HepG2 (cell line): Measurements from ENCODE around the gene CEBPZOS. TPM values are rescaled to one million over a fixed set of nuclear protein-coding genes. Genes with fewer than 3 reads are reported as not detected.

Experiments
- ZNF556 ChIP-seq: sonication (generic); formaldehyde crosslinking; IDR thresholded peaks from 2 replicates; pipeline ENCODE4 v1.4.0; 2020; ENCODE audit warnings: mild to moderate bottlenecking, missing genetic modification reagents, borderline replicate concordance
- ZNF615 ChIP-seq: sonication (generic); formaldehyde crosslinking; IDR thresholded peaks from 2 replicates; pipeline ENCODE4 v1.5.0; 2020; ENCODE audit warnings: mild to moderate bottlenecking, missing genetic modification reagents, borderline replicate concordance
- polyA plus RNA-seq, 8 experiments: library from polyadenylated mRNA; depleted of rRNA in 3 of 8; stranded (reverse) in 7 of 8; unstranded in 1 of 8; fragments of >200 nt; fragmentation: Illumina TruSeq in 4 of 8; extraction: Trizol in 4 of 8; gene quantifications; 2 replicates each; pipeline versions ENCODE4 v1.2.1 to v1.2.3, GENCODE V29; 2011 to 2016; ENCODE audit warnings: low read depth in 4 of 8, missing spikeins in 1 of 8, mixed read lengths in 1 of 8; ENCODE audit not compliant: insufficient read depth in 1 of 8
- total RNA-seq, 5 experiments: library from RNA; depleted of rRNA; stranded (reverse); fragments of >200 nt; fragmentation: Illumina TruSeq; extraction: Trizol; gene quantifications; 2 replicates each; pipeline ENCODE4 v1.2.3, GENCODE V29; 2016; ENCODE audit warnings: low read depth in 1 of 5
- TF ChIP-seq, protein P1 (sequence below): fragments of 450-650 bp; IDR thresholded peaks from 2 replicates; pipeline ENCODE4 v1.6.1; 2017; ENCODE audit warnings: mild to moderate bottlenecking
- TF ChIP-seq, protein P2 (sequence below): sonication (generic); formaldehyde crosslinking; IDR thresholded peaks from 2 replicates; pipeline ENCODE4 v1.5.0; 2020; ENCODE audit warnings: mild to moderate bottlenecking, missing genetic modification reagents
- TF ChIP-seq, protein P3 (sequence below), 2 experiments: fragments of 450-650 bp in 1 of 2; sonication (generic) in 1 of 2; formaldehyde crosslinking in 1 of 2; IDR thresholded peaks; 2 replicates each; pipeline versions ENCODE4 v1.6.1 to v1.8.0; 2016 to 2022; ENCODE audit warnings: antibody characterized with exemption in 1 of 2, mild to moderate bottlenecking in 1 of 2, missing genetic modification reagents in 1 of 2
- TF ChIP-seq, protein P4 (sequence below): sonication (generic); formaldehyde crosslinking; IDR thresholded peaks from 2 replicates; pipeline ENCODE4 v1.9.0; 2021; ENCODE audit warnings: missing genetic modification reagents, borderline replicate concordance

The CEBPZOS gene
- total and polyA plus RNA-seq, 2 of the 13 experiments (the other 11 are each of a cell fraction or from before 2014, with no cell fraction given): 18.6 to 44.7 TPM

DNA sequence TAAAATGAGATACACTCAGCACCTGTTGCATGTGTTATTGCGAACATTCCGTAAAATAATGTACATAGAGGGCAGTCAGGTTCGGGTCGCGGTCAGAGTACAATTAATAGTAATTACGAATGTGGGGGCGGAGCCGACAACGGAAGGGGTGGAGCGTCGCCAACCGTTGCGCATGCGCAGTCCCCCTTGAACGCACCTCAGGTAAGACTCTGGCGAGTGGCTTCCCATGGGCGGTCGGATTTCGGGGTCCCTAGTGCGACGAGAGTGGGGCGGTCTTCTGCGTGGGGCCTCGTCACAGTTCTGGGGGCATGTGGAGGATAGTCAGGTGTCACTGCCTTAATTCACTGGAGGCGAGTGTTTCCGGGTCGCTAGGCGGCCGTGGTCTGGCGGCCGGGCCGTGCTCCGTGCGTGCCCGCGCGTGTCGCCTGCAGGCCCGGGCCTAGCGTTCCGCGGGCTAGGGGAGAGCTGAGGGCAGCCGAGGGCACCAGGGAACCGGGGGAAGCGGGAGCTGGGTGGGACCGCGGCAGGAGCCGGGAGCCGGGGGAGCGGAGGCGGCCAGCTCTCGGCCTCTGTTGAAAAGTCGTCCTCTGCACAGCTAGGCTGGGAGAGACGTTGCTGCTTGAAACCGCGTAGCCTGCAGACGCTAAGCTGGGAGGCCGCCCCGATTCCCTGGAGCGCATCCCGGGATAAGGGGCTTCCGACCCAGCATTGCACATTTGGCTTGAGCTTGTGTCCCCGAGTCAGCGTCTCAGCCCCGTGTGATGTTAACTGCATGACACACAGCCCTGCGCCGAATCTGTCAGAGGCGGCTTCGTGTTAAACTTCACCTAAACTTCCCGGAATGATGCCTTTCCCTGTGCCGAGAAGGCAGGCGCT lies at the start of gene CEBPZOS (continued):
- TF ChIP-seq ZNF615 (CRISPR knock-in tag) (peak; percentile 95; the same call in 1 of the 2 replicates), ZNF556 (CRISPR knock-in tag) (peak; percentile 87; the same call in 1 of the 2 replicates)
- TF ChIP-seq, protein P1, sequence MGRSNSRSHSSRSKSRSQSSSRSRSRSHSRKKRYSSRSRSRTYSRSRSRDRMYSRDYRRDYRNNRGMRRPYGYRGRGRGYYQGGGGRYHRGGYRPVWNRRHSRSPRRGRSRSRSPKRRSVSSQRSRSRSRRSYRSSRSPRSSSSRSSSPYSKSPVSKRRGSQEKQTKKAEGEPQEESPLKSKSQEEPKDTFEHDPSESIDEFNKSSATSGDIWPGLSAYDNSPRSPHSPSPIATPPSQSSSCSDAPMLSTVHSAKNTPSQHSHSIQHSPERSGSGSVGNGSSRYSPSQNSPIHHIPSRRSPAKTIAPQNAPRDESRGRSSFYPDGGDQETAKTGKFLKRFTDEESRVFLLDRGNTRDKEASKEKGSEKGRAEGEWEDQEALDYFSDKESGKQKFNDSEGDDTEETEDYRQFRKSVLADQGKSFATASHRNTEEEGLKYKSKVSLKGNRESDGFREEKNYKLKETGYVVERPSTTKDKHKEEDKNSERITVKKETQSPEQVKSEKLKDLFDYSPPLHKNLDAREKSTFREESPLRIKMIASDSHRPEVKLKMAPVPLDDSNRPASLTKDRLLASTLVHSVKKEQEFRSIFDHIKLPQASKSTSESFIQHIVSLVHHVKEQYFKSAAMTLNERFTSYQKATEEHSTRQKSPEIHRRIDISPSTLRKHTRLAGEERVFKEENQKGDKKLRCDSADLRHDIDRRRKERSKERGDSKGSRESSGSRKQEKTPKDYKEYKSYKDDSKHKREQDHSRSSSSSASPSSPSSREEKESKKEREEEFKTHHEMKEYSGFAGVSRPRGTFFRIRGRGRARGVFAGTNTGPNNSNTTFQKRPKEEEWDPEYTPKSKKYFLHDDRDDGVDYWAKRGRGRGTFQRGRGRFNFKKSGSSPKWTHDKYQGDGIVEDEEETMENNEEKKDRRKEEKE: no peak
- TF ChIP-seq, protein P2, sequence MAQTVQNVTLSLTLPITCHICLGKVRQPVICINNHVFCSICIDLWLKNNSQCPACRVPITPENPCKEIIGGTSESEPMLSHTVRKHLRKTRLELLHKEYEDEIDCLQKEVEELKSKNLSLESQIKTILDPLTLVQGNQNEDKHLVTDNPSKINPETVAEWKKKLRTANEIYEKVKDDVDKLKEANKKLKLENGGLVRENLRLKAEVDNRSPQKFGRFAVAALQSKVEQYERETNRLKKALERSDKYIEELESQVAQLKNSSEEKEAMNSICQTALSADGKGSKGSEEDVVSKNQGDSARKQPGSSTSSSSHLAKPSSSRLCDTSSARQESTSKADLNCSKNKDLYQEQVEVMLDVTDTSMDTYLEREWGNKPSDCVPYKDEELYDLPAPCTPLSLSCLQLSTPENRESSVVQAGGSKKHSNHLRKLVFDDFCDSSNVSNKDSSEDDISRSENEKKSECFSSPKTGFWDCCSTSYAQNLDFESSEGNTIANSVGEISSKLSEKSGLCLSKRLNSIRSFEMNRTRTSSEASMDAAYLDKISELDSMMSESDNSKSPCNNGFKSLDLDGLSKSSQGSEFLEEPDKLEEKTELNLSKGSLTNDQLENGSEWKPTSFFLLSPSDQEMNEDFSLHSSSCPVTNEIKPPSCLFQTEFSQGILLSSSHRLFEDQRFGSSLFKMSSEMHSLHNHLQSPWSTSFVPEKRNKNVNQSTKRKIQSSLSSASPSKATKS (CRISPR knock-in tag): peak; percentile 94
- TF ChIP-seq, protein P3, sequence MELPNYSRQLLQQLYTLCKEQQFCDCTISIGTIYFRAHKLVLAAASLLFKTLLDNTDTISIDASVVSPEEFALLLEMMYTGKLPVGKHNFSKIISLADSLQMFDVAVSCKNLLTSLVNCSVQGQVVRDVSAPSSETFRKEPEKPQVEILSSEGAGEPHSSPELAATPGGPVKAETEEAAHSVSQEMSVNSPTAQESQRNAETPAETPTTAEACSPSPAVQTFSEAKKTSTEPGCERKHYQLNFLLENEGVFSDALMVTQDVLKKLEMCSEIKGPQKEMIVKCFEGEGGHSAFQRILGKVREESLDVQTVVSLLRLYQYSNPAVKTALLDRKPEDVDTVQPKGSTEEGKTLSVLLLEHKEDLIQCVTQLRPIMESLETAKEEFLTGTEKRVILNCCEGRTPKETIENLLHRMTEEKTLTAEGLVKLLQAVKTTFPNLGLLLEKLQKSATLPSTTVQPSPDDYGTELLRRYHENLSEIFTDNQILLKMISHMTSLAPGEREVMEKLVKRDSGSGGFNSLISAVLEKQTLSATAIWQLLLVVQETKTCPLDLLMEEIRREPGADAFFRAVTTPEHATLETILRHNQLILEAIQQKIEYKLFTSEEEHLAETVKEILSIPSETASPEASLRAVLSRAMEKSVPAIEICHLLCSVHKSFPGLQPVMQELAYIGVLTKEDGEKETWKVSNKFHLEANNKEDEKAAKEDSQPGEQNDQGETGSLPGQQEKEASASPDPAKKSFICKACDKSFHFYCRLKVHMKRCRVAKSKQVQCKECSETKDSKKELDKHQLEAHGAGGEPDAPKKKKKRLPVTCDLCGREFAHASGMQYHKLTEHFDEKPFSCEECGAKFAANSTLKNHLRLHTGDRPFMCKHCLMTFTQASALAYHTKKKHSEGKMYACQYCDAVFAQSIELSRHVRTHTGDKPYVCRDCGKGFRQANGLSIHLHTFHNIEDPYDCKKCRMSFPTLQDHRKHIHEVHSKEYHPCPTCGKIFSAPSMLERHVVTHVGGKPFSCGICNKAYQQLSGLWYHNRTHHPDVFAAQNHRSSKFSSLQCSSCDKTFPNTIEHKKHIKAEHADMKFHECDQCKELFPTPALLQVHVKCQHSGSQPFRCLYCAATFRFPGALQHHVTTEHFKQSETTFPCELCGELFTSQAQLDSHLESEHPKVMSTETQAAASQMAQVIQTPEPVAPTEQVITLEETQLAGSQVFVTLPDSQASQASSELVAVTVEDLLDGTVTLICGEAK (IDR thresholded peaks at IDR 0.05): no peak
- TF ChIP-seq, protein P3 (CRISPR knock-in tag; IDR thresholded peaks at IDR 0.05): peak; percentile 94
- TF ChIP-seq, protein P4, sequence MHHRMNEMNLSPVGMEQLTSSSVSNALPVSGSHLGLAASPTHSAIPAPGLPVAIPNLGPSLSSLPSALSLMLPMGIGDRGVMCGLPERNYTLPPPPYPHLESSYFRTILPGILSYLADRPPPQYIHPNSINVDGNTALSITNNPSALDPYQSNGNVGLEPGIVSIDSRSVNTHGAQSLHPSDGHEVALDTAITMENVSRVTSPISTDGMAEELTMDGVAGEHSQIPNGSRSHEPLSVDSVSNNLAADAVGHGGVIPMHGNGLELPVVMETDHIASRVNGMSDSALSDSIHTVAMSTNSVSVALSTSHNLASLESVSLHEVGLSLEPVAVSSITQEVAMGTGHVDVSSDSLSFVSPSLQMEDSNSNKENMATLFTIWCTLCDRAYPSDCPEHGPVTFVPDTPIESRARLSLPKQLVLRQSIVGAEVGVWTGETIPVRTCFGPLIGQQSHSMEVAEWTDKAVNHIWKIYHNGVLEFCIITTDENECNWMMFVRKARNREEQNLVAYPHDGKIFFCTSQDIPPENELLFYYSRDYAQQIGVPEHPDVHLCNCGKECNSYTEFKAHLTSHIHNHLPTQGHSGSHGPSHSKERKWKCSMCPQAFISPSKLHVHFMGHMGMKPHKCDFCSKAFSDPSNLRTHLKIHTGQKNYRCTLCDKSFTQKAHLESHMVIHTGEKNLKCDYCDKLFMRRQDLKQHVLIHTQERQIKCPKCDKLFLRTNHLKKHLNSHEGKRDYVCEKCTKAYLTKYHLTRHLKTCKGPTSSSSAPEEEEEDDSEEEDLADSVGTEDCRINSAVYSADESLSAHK (CRISPR knock-in tag): 0 out of 2 replicates have a peak, but pooled peaks have one; percentile 19
